HepG2 (cell line): ENCODE data around the gene LENEP. TPM values are rescaled to one million over a fixed set of nuclear protein-coding genes. Genes with fewer than 3 reads are reported as not detected.
A peak's percentile ranks its signal among the peaks of the same experiment; 100 is the strongest.

Experiments used
- ATF5 ChIP-seq: sonication (generic); formaldehyde crosslinking; IDR thresholded peaks from 2 replicates; pipeline ENCODE4 v1.4.0; 2020; ENCODE audit warnings: mild to moderate bottlenecking, low read depth, missing genetic modification reagents
- CREB1 ChIP-seq, 2 experiments: fragments of 450-650 bp in 1 of 2; IDR thresholded peaks; 2 replicates each; pipeline ENCODE4 v1.6.1; 2016 to 2017; ENCODE audit warnings: control low read depth in 1 of 2, mild to moderate bottlenecking in 1 of 2, missing compliant biosample characterization in 1 of 2, missing genetic modification characterization in 1 of 2
- DNMT1 ChIP-seq: sonication (generic); formaldehyde crosslinking; IDR thresholded peaks from 2 replicates; pipeline ENCODE4 v1.5.1; 2020; ENCODE audit warnings: mild to moderate bottlenecking, missing genetic modification reagents
- EEA1 ChIP-seq: sonication (generic); formaldehyde crosslinking; IDR thresholded peaks from 2 replicates; pipeline ENCODE4 v1.5.1; 2020; ENCODE audit warnings: mild to moderate bottlenecking, missing genetic modification reagents, borderline replicate concordance
- FOXA1 ChIP-seq, 2 experiments: fragments of 450-650 bp in 1 of 2; sonication (generic) in 1 of 2; formaldehyde crosslinking in 1 of 2; IDR thresholded peaks; 2 replicates each; pipeline versions ENCODE4 v1.4.0 to v1.6.1; 2016 to 2020; ENCODE audit warnings: missing genetic modification reagents in 1 of 2
- LBX2 ChIP-seq: sonication (generic); formaldehyde crosslinking; IDR thresholded peaks from 2 replicates; pipeline ENCODE4 v1.5.0; 2020; ENCODE audit warnings: missing genetic modification reagents, mild to moderate bottlenecking, borderline replicate concordance
- NAIF1 ChIP-seq: sonication (generic); formaldehyde crosslinking; IDR thresholded peaks from 2 replicates; pipeline ENCODE4 v1.5.0; 2020; ENCODE audit warnings: mild to moderate bottlenecking, missing genetic modification reagents, borderline replicate concordance
- NCOA5 ChIP-seq: sonication (generic); formaldehyde crosslinking; IDR thresholded peaks from 2 replicates; pipeline ENCODE4 v1.4.0; 2020; ENCODE audit warnings: missing genetic modification reagents
- NFE2L1 ChIP-seq: sonication (generic); formaldehyde crosslinking; IDR thresholded peaks from 2 replicates; pipeline ENCODE4 v1.4.0; 2020; ENCODE audit warnings: missing genetic modification reagents, mild to moderate bottlenecking, borderline replicate concordance
- NR2F2 ChIP-seq: IDR thresholded peaks from 2 replicates; pipeline ENCODE4 v1.6.1; 2012; ENCODE audit warnings: low read depth, inconsistent platforms, borderline replicate concordance
- NRL ChIP-seq: sonication (generic); formaldehyde crosslinking; IDR thresholded peaks from 2 replicates; pipeline ENCODE4 v1.5.0; 2020; ENCODE audit warnings: missing genetic modification reagents, mild to moderate bottlenecking, moderate library complexity, borderline replicate concordance
- RARA ChIP-seq: IDR thresholded peaks from 2 replicates; pipeline ENCODE4 v1.6.1; 2016; ENCODE audit warnings: missing genetic modification reagents, missing compliant biosample characterization
- REL ChIP-seq: sonication (generic); formaldehyde crosslinking; conservative IDR thresholded peaks from 2 replicates; pipeline ENCODE4 v1.8.0; 2022; ENCODE audit warnings: mild to moderate bottlenecking, missing genetic modification reagents, moderate library complexity
- RFXANK ChIP-seq: IDR thresholded peaks from 2 replicates; pipeline ENCODE4 v1.6.1; 2016
- RFXAP ChIP-seq: sonication (generic); formaldehyde crosslinking; IDR thresholded peaks from 2 replicates; pipeline ENCODE4 v1.4.0; 2020; ENCODE audit warnings: missing genetic modification reagents, borderline replicate concordance
- SOX13 ChIP-seq, 3 experiments: fragments of 450-650 bp in 1 of 3; sonication (generic) in 1 of 3; formaldehyde crosslinking in 1 of 3; IDR thresholded peaks in 2 of 3; conservative IDR thresholded peaks in 1 of 3; 2 replicates each; pipeline versions ENCODE4 v1.5.0 to v1.6.1; 2016 to 2020; ENCODE audit warnings: antibody characterized with exemption in 1 of 3, mild to moderate bottlenecking in 1 of 3, missing compliant biosample characterization in 1 of 3, missing genetic modification reagents in 1 of 3, moderate library complexity in 1 of 3
- SRSF1 ChIP-seq: fragments of 200-400 bp; formaldehyde crosslinking; optimal IDR thresholded peaks from 2 replicates; pipeline ENCODE3; 2017; ENCODE audit warnings: mild to moderate bottlenecking, low read depth, low read length, moderate library complexity
- STAG1 ChIP-seq: sonication (generic); formaldehyde crosslinking; IDR thresholded peaks from 2 replicates; pipeline ENCODE4 v1.4.0; 2020; ENCODE audit warnings: missing genetic modification reagents
- ZFP37 ChIP-seq: sonication (generic); formaldehyde crosslinking; IDR thresholded peaks from 2 replicates; pipeline ENCODE4 v1.4.0; 2020; ENCODE audit warnings: missing genetic modification reagents, borderline replicate concordance
- ZKSCAN1 ChIP-seq: fragments of 150-350 bp; IDR thresholded peaks from 2 replicates; pipeline ENCODE4 v1.6.1; 2014; ENCODE audit warnings: low read length
- ZNF329 ChIP-seq: sonication (generic); formaldehyde crosslinking; IDR thresholded peaks from 2 replicates; pipeline ENCODE4 v1.9.0; 2021; ENCODE audit warnings: low read depth, mild to moderate bottlenecking, missing genetic modification reagents
- ZNF367 ChIP-seq: sonication (generic); formaldehyde crosslinking; IDR thresholded peaks from 2 replicates; pipeline ENCODE4 v1.4.0; 2020; ENCODE audit warnings: missing genetic modification reagents, borderline replicate concordance
- ZNF530 ChIP-seq: sonication (generic); formaldehyde crosslinking; IDR thresholded peaks from 2 replicates; pipeline ENCODE4 v1.5.0; 2020; ENCODE audit warnings: low read depth, mild to moderate bottlenecking, missing genetic modification reagents
- ZNF7 ChIP-seq: IDR thresholded peaks from 2 replicates; pipeline ENCODE4 v1.6.1; 2016; ENCODE audit warnings: missing biosample characterization, missing genetic modification reagents
- ZNF737 ChIP-seq: sonication (generic); formaldehyde crosslinking; IDR thresholded peaks from 2 replicates; pipeline ENCODE4 v1.5.0; 2020; ENCODE audit warnings: missing genetic modification reagents, mild to moderate bottlenecking, borderline replicate concordance
- polyA plus RNA-seq, 8 experiments: library from polyadenylated mRNA; depleted of rRNA in 3 of 8; stranded (reverse) in 7 of 8; unstranded in 1 of 8; fragments of >200 nt; fragmentation: Illumina TruSeq in 4 of 8; extraction: Trizol in 4 of 8; gene quantifications; 2 replicates each; pipeline versions ENCODE4 v1.2.1 to v1.2.3, GENCODE V29; 2011 to 2016; ENCODE audit warnings: low read depth in 4 of 8, missing spikeins in 1 of 8, mixed read lengths in 1 of 8; ENCODE audit not compliant: insufficient read depth in 1 of 8
- total RNA-seq, 5 experiments: library from RNA; depleted of rRNA; stranded (reverse); fragments of >200 nt; fragmentation: Illumina TruSeq; extraction: Trizol; gene quantifications; 2 replicates each; pipeline ENCODE4 v1.2.3, GENCODE V29; 2016; ENCODE audit warnings: low read depth in 1 of 5

Gene LENEP
- total and polyA plus RNA-seq, 2 of the 13 experiments (the other 11 are each of a cell fraction or from before 2014, with no cell fraction given) = 0.29 TPM; not detected in 1

- no peak for TF ChIP-seq ZNF7
- TF ChIP-seq NAIF1 = no peak; the same call in 1 of the 2 replicates
- no peak for TF ChIP-seq FOXA1 (IDR thresholded peaks at IDR 0.05)
- no peak for TF ChIP-seq FOXA1 (CRISPR knock-in tag; IDR thresholded peaks at IDR 0.05)
- TF ChIP-seq RFXAP = no peak
- no peak for TF ChIP-seq ZFP37
- no peak for TF ChIP-seq RFXANK
- no peak for TF ChIP-seq ZKSCAN1
- peak; percentile 46 for TF ChIP-seq NR2F2
- TF ChIP-seq CREB1 (IDR thresholded peaks at IDR 0.05) = peak; percentile 85
- peak; percentile 93 for TF ChIP-seq CREB1 (CRISPR knock-in tag; IDR thresholded peaks at IDR 0.05)
- TF ChIP-seq NCOA5 (CRISPR knock-in tag) = no peak
- TF ChIP-seq NRL (CRISPR knock-in tag) = no peak; the same call in 1 of the 2 replicates
- TF ChIP-seq STAG1 (CRISPR knock-in tag) = no peak
- TF ChIP-seq DNMT1 (CRISPR knock-in tag) = no peak
- TF ChIP-seq RARA (CRISPR knock-in tag) = no peak
- peak; percentile 97; the same call in 1 of the 2 replicates for TF ChIP-seq REL (CRISPR knock-in tag)
- TF ChIP-seq SRSF1 = peak; percentile 68
- no peak for TF ChIP-seq LBX2 (CRISPR knock-in tag)
- no peak for TF ChIP-seq SOX13 (IDR thresholded peaks at IDR 0.05)
- no peak for TF ChIP-seq SOX13 (CRISPR knock-in tag; conservative IDR thresholded peaks at IDR 0.05 in 1 of 2, IDR thresholded peaks at IDR 0.05 in 1 of 2)
- no peak for TF ChIP-seq NFE2L1 (CRISPR knock-in tag)
- no peak for TF ChIP-seq ZNF737 (CRISPR knock-in tag)
- no peak for TF ChIP-seq ATF5 (CRISPR knock-in tag)
- no peak for TF ChIP-seq ZNF367 (CRISPR knock-in tag)
- TF ChIP-seq EEA1 (CRISPR knock-in tag) = no peak
- TF ChIP-seq ZNF530 (CRISPR knock-in tag) = no peak
- TF ChIP-seq ZNF329 (CRISPR knock-in tag) = no peak
These were observed 19.1 kb upstream of the LENEP start, which contains the start of gene CKS1B (continued) for GRCh38 chr1:154974102-154974807.
